WTC11 (cell line): ENCODE results near the gene CHRM5.

Experiments used
- ATF2 ChIP-seq: sonication (generic); formaldehyde crosslinking; IDR thresholded peaks from 2 replicates; pipeline ENCODE4 v1.8.1; 2022; ENCODE audit warnings: low read depth, missing genetic modification reagents, borderline replicate concordance
- CREB1 ChIP-seq: sonication (generic); formaldehyde crosslinking; IDR thresholded peaks from 2 replicates; pipeline ENCODE4 v1.8.0; 2023; ENCODE audit warnings: mild to moderate bottlenecking, missing genetic modification reagents
- CTCF ChIP-seq: fragments of 200-600 bp; IDR thresholded peaks from 2 replicates; pipeline ENCODE4 v1.8.0; 2022; ENCODE audit warnings: antibody characterized with exemption
- E2F4 ChIP-seq: sonication (generic); formaldehyde crosslinking; IDR thresholded peaks from 2 replicates; pipeline ENCODE4 v1.8.1; 2022; ENCODE audit warnings: low read depth, mild to moderate bottlenecking, moderate library complexity, missing genetic modification reagents, borderline replicate concordance
- ELF4 ChIP-seq: sonication (generic); formaldehyde crosslinking; IDR thresholded peaks from 2 replicates; pipeline ENCODE4 v1.8.1; 2022; ENCODE audit warnings: low read depth, mild to moderate bottlenecking, moderate library complexity, missing genetic modification reagents
- FOXP4 ChIP-seq: sonication (generic); formaldehyde crosslinking; IDR thresholded peaks from 2 replicates; pipeline ENCODE4 v1.8.0; 2022; ENCODE audit warnings: mild to moderate bottlenecking, missing genetic modification reagents
- HMGXB4 ChIP-seq: sonication (generic); formaldehyde crosslinking; IDR thresholded peaks from 2 replicates; pipeline ENCODE4 v1.8.1; 2023; ENCODE audit warnings: mild to moderate bottlenecking, moderate library complexity, missing genetic modification reagents
- JAZF1 ChIP-seq: fragments of 250-450 bp; sonication (Bioruptor Pico); IDR thresholded peaks from 2 replicates; pipeline ENCODE4 v1.9.0; 2021; ENCODE audit warnings: moderate library complexity, mild to moderate bottlenecking, inconsistent platforms
- NR1H2 ChIP-seq: sonication (generic); formaldehyde crosslinking; IDR thresholded peaks from 2 replicates; pipeline ENCODE4 v1.9.0; 2021; ENCODE audit warnings: mild to moderate bottlenecking, moderate library complexity, missing genetic modification reagents
- NR3C1 ChIP-seq: sonication (generic); formaldehyde crosslinking; conservative IDR thresholded peaks from 2 replicates; pipeline ENCODE4 v1.8.1; 2023; ENCODE audit warnings: low read depth, mild to moderate bottlenecking, missing genetic modification reagents
- ZNF138 ChIP-seq: sonication (generic); formaldehyde crosslinking; conservative IDR thresholded peaks from 2 replicates; pipeline ENCODE4 v1.8.1; 2022; ENCODE audit warnings: mild to moderate bottlenecking, moderate library complexity, missing genetic modification reagents
- ZNF281 ChIP-seq: sonication (generic); formaldehyde crosslinking; IDR thresholded peaks from 2 replicates; pipeline ENCODE4 v1.8.0; 2023; ENCODE audit warnings: mild to moderate bottlenecking, missing genetic modification reagents

GRCh38 chr15:34025252-34025651, 57.0 kb downstream of the CHRM5 start:
- TF ChIP-seq CTCF, result no peak
- no peak for TF ChIP-seq NR1H2 (CRISPR knock-in tag)
- no peak for TF ChIP-seq CREB1 (CRISPR knock-in tag)
- TF ChIP-seq E2F4 (CRISPR knock-in tag), result no peak
- no peak for TF ChIP-seq ZNF281
- no peak for TF ChIP-seq ZNF138 (CRISPR knock-in tag)
- TF ChIP-seq ELF4 (CRISPR knock-in tag), result no peak
- no peak for TF ChIP-seq NR3C1
- TF ChIP-seq FOXP4 (CRISPR knock-in tag), result no peak
- no peak for TF ChIP-seq JAZF1 (CRISPR knock-in tag)
- no peak for TF ChIP-seq ATF2
- TF ChIP-seq HMGXB4, result no peak
